ENCODE data around the gene ARSA. TPM values are rescaled to one million over a fixed set of nuclear protein-coding genes. Genes with fewer than 3 reads are reported as not detected.

The ARSA gene
- total RNA-seq, 2 donors from 2014 or later: 60.7 to 81.7 TPM

DNA sequence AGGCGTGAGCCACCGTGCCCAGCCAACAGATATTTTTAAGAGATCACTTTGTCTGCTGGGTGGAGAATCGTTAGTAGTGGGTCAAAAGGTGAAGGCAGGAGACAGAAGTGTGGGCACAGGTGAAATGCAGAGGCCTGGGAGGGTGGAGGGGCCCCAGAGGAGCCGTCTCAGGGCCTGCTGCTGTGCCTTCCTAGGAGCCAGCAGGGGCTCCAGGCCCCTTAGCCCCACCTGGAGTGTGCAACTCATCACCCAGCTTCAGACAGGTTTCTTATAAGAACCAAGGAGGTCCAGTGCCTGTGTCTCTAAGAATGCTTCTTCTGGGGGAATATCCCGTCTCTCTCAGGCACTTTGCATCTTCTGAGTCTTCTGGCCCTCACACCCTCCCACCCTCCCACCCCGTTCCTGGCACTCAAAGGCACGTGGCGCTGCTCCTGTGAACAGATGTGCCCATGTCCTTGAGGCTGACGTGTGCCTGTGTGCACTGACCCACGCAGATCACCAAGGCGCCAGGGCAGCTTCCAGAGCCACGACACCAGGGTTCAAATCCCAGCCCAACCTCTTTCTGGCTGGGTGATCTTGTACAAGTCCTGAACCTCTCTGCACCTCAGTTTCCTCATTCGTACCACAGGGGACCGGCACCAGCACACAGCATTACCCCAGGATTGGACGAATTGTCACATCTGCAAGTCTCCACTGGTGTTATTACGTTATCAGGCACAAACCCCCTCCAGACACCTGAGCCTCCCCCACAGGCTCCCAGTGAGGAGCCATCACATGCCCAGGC lies 3.4 kb downstream of the ARSA start:
- intact Hi-C loops (cut with DNase I): loop anchor here (5.0 kb wide), 1 partner anchor 42 kb away; the partner anchor contains the start of gene CHKB
- Histone ChIP-seq H3K9me3 (no peaks in the 10 kb centered on the region), H3K27me3 (replicated peaks; ENCODE audit: insufficient read depth) (no peaks in the 10 kb centered on the region), H3K27ac (no peak overlapping the region), H3K4me3 (no peak overlapping the region), H3K36me3 (no peaks in the 10 kb centered on the region), H3K4me1 (replicated peaks) (peaks cover 6% of the 10 kb centered on the region)
- 77% methylated on average over 16 of the region's 16 CpGs for WGBS
- DNase-seq (ENCODE audit: low spot score): no peak
- TF ChIP-seq POLR2AphosphoS5 (IDR thresholded peaks at IDR 0.05): no peak
- TF ChIP-seq, protein P1, sequence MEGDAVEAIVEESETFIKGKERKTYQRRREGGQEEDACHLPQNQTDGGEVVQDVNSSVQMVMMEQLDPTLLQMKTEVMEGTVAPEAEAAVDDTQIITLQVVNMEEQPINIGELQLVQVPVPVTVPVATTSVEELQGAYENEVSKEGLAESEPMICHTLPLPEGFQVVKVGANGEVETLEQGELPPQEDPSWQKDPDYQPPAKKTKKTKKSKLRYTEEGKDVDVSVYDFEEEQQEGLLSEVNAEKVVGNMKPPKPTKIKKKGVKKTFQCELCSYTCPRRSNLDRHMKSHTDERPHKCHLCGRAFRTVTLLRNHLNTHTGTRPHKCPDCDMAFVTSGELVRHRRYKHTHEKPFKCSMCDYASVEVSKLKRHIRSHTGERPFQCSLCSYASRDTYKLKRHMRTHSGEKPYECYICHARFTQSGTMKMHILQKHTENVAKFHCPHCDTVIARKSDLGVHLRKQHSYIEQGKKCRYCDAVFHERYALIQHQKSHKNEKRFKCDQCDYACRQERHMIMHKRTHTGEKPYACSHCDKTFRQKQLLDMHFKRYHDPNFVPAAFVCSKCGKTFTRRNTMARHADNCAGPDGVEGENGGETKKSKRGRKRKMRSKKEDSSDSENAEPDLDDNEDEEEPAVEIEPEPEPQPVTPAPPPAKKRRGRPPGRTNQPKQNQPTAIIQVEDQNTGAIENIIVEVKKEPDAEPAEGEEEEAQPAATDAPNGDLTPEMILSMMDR (IDR thresholded peaks at IDR 0.05): no peak
- TF ChIP-seq POLR2A (IDR thresholded peaks at IDR 0.05): no peak

DNA sequence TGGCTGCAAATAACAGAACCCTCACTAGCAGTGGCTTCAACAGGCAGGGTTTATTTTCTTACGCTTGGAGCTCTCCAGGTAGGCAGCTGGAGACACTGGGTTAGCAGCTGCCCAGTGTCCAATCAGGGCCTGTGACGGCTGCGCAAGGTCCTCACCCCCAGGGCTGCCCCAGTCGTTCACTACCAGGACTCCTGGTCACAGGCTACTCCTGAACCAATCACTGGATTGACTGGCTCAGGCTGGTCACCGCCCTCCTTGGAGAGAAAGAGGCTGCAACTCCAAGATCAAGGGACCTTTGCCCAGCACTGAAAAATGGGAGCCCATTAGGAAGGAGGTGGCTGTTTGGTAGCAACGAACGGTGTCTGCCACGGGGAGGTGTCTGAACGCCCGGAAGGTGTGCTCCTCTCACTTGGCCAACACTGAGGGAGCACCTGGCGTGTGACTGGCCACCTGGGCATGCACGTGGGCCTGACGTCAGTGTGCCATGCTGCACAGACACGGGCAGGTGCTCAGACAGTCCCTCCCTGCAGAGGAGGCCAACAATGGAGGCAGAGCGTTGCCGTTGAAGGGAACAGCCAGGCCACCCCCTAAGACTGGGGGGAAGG lies 5.1 kb downstream of the ARSA start:
- intact Hi-C loops (cut with DNase I): no loop called here
- peaks cover 6% of the 10 kb centered on the region for H3K4me1 ChIP-seq (replicated peaks)

DNA sequence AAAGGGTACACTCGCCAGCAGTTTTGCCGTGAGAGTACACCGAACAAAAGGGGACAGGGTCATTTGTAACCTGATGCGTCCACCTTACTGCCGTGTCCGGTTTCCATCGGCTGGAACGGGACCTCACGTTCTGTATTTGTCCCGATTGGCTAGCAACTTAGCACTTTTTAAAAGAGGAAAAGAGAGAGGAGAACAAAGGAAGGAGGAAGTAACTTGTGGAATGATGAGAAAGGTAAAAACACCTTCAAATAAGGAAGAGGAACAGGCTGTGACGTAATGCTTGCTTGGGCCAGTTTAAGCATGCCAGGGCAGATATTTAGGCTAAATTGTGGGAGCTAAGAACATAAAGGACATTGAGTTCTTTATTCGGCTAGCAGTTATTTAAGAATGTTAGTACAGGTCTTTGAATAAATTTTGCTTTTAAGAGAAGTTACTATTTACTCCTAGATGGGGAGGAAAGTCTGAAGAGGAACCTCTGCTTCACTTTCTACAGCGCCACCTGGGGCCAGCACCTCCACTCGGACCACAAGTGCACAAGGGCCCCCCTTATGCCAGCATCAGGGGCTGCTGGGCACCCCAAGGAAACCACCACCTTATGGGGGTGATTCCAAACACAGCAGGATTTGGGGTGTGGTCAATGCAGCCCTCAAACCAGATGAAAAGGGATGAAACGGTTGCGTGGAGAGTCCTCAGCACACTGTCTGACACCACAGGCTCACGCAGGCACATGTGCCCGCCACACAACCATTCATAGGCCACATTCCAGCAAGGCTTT lies 5.8 kb downstream of the ARSA start:
- Histone ChIP-seq H3K27ac (peak overlapping the region; percentile 78 to 83), H3K36me3 (no peaks in the 10 kb centered on the region), H3K27me3 (replicated peaks; ENCODE audit: insufficient read depth) (no peaks in the 10 kb centered on the region), H3K4me3 (peak overlapping the region in 1 of 2 donors; percentile 14), H3K4me1 (replicated peaks) (peaks cover 6% of the 10 kb centered on the region), H3K9me3 (no peaks in the 10 kb centered on the region)
- intact Hi-C loops (cut with DNase I): no loop called here
- WGBS: 12% methylated on average over 18 of the region's 18 CpGs
- peak; percentile 59 for TF ChIP-seq POLR2AphosphoS5 (IDR thresholded peaks at IDR 0.05)
- TF ChIP-seq, protein P1 (IDR thresholded peaks at IDR 0.05): peak in 3 of 4 experiments; percentile 14 to 39 (median 36)
- TF ChIP-seq POLR2A (IDR thresholded peaks at IDR 0.05): no peak
- DNase-seq (ENCODE audit: low spot score): peak; percentile 40

More for the DNA sequence above, 5.1 kb downstream of the ARSA start:
- H3K27me3 ChIP-seq (replicated peaks; ENCODE audit: insufficient read depth): no peaks in the 10 kb centered on the region
- H3K36me3 ChIP-seq: no peaks in the 10 kb centered on the region
- peak; percentile 69 for DNase-seq (ENCODE audit: low spot score)
- H3K4me3 ChIP-seq: no peak overlapping the region
- 49% methylated on average over 16 of the region's 16 CpGs for WGBS
- TF ChIP-seq POLR2A (IDR thresholded peaks at IDR 0.05) (peak; percentile 23), POLR2AphosphoS5 (IDR thresholded peaks at IDR 0.05) (peak; percentile 60)
- TF ChIP-seq, protein P1 (IDR thresholded peaks at IDR 0.05): peak in 2 of 4 experiments; percentile 9 to 18
- H3K9me3 ChIP-seq: no peaks in the 10 kb centered on the region
- peak overlapping the region; percentile 78 to 83 for H3K27ac ChIP-seq

DNA sequence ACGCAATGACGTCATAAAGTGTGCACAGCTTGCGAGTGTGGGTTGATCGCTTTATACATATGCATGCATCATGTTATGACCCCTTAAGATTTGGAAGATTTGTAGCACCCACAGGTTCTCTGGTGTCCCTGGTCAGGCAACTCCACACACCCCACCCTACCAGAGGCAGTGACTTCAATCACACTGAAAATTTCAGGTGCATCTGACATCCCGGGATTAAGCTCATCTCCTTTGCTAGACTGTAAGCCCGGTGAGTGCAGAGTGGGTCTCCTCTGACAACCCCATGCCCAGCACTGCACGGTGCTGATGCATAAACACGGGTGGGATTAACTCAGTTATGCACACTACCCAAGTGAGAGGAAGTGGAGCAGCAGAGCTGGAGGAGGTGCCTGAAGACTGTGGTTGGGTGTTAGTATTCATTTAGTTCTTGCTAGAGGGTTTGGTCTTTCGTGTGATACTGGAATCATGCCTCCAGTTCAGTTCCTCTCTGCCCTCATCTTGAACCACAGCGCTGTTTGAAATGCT lies 6.5 kb downstream of the ARSA start:
- DNase-seq (ENCODE audit: low spot score): no peak
- Histone ChIP-seq H3K4me3 (peak overlapping the region in 1 of 2 donors; percentile 14), H3K27ac (peak overlapping the region; percentile 78 to 83), H3K4me1 (replicated peaks) (peaks cover 6% of the 10 kb centered on the region), H3K36me3 (no peaks in the 10 kb centered on the region), H3K27me3 (replicated peaks; ENCODE audit: insufficient read depth) (no peaks in the 10 kb centered on the region), H3K9me3 (no peaks in the 10 kb centered on the region)
- intact Hi-C loops (cut with DNase I): no loop called here
- 23% methylated on average over 10 of the region's 10 CpGs for WGBS
- TF ChIP-seq POLR2AphosphoS5 (IDR thresholded peaks at IDR 0.05) (no peak), POLR2A (IDR thresholded peaks at IDR 0.05) (no peak)
- TF ChIP-seq, protein P1 (IDR thresholded peaks at IDR 0.05): no peak

Measured in prostate gland (tissue), 2 donors.